Left renal pelvis (tissue), 4 donors: ENCODE measurements around the gene WEE1. TPM values are rescaled to one million over a fixed set of nuclear protein-coding genes. Genes with fewer than 3 reads are reported as not detected.

Experiments used
- DNase-seq, 4 donors: peaks; one replicate each; pipeline ENCODE4 v3.0.0-alpha.2; 2013; ENCODE audit warnings: low read depth in 4 of 4, low spot score in 3 of 4
- polyA plus RNA-seq, 4 donors: library from polyadenylated mRNA; unstranded; fragments of 120-200 nt; gene quantifications; one replicate each; pipeline ENCODE4 v1.2.1, GENCODE V29; 2013; ENCODE audit not compliant: insufficient read length in 4 of 4

Gene WEE1
- polyA plus RNA-seq, 4 donors = 58.8 to 102 (median 96.6) TPM

- DNase-seq = peak in 1 of 4 donors; percentile 21
These were observed 7.5 kb upstream of the WEE1 start for GRCh38 chr11:9565822-9566560.

- DNase-seq = no peak
These were observed 6.9 kb upstream of the WEE1 start for GRCh38 chr11:9566561-9567063.

- no peak for DNase-seq
These were observed 6.1 kb upstream of the WEE1 start for GRCh38 chr11:9567401-9567800.

- peak in 1 of 4 donors; percentile 19 for DNase-seq
These were observed 5.2 kb upstream of the WEE1 start for GRCh38 chr11:9568161-9568853.

- peak in 3 of 4 donors; percentile 75 to 86 (median 84) for DNase-seq
These were observed 4.4 kb upstream of the WEE1 start for GRCh38 chr11:9568854-9569587.

- no peak for DNase-seq
These were observed 3.8 kb upstream of the WEE1 start for GRCh38 chr11:9569588-9570164.

GRCh38 chr11:9570313-9571025 is 3.0 kb upstream of the WEE1 start:
- DNase-seq = no peak

GRCh38 chr11:9571071-9571762 is 2.3 kb upstream of the WEE1 start:
- peak in 1 of 4 donors; percentile 19 for DNase-seq

GRCh38 chr11:9571763-9572115 is 1.7 kb upstream of the WEE1 start:
- no peak for DNase-seq

GRCh38 chr11:9573775-9574621 is 528 bp downstream of the WEE1 start:
- DNase-seq = no peak

GRCh38 chr11:9574622-9575259 is 1.3 kb downstream of the WEE1 start:
- no peak for DNase-seq

GRCh38 chr11:9575260-9576240 is 2.1 kb downstream of the WEE1 start:
- peak in 2 of 4 donors; percentile 72 to 82 for DNase-seq

- no peak for DNase-seq
These were observed 3.4 kb downstream of the WEE1 start for GRCh38 chr11:9576701-9577381.

GRCh38 chr11:9577556-9577955 is 4.1 kb downstream of the WEE1 start:
- no peak for DNase-seq

GRCh38 chr11:9580894-9581293 is 7.4 kb downstream of the WEE1 start:
- DNase-seq = no peak

GRCh38 chr11:9581556-9582161 is 8.2 kb downstream of the WEE1 start:
- DNase-seq = no peak
